ENCODE results near the gene HSDL2.

- TF ChIP-seq POU6F1 (CRISPR knock-in tag; IDR thresholded peaks at IDR 0.05; ENCODE audit: borderline replicate concordance, low read depth) (no peak), GLIS3 (CRISPR knock-in tag; IDR thresholded peaks at IDR 0.05) (no peak), ZFP3 (CRISPR knock-in tag; IDR thresholded peaks at IDR 0.05) (no peak), BACH2 (CRISPR knock-in tag; IDR thresholded peaks at IDR 0.05; ENCODE audit: borderline replicate concordance) (no peak), OSR1 (CRISPR knock-in tag; IDR thresholded peaks at IDR 0.05) (no peak), TSHZ2 (CRISPR knock-in tag; IDR thresholded peaks at IDR 0.05) (no peak), CREB5 (CRISPR knock-in tag; IDR thresholded peaks at IDR 0.05; ENCODE audit: low read depth) (no peak), ZNF8 (CRISPR knock-in tag; IDR thresholded peaks at IDR 0.05) (no peak)
Observed at GRCh38 chr9:112339886-112340285, 40.0 kb upstream of the HSDL2 start.

Measured in SK-N-SH treated with all-trans-retinoic acid at 6 μM for 48 hours (cell line).